Germinal center (tissue), 1 donor: Measurements from ENCODE around the gene GHSR.

ENCODE experiments used
- DNase-seq: peaks from one replicate; pipeline ENCODE4 v3.0.0; 2012; ENCODE audit warnings: mixed read lengths, low spot score

GHSR gene

DNA sequence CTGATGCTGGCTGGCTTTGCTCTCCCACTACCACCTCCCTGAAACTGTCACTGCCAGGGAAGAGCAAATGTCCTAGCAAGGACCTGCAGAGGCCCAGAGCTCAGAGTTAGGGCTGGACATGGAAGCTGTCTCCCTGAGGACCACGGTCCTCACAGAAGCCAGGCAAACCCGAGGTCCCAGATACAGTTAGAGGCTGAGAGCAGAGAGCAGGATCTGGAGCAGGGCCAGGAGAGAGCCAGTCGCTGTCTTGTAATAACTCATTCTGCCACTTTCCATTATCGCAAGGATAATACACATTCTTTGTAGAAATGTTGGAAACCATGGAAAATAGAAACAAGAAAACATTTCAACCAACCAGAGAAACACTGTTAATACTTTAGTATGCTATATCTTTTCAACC is 10.1 kb downstream of the GHSR start:
- DNase-seq: no peak

GRCh38 chr3:172437713-172438112 is 10.5 kb downstream of the GHSR start:
- DNase-seq: no peak

- no peak for DNase-seq
Observed at GRCh38 chr3:172415323-172415722, 32.9 kb downstream of the GHSR start.

DNA sequence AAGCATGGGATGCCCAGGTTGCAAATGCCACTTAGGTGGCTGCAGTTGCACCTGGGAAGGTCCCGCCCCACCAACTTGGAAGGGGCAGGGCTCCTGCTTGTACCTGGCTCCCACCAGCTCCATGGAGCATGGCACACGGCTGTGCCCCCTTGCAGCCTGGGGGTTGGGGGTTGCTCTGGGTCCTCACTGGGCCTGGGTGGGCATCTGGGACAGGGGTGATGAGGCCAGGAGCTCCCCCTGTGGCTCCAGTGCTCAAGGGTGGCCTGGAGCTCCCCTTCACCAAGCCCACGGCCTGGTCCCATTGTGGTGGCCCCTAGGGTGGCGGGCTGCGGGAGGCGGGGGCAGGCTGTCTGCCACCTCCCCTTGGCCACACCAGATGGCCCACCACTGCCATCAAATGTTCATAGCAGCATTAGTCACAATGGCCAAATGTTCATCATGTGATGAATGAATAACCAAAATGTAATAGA is 36.7 kb downstream of the GHSR start:
- DNase-seq: no peak

GRCh38 chr3:172410702-172411477 is 37.4 kb downstream of the GHSR start:
- DNase-seq: no peak

DNA sequence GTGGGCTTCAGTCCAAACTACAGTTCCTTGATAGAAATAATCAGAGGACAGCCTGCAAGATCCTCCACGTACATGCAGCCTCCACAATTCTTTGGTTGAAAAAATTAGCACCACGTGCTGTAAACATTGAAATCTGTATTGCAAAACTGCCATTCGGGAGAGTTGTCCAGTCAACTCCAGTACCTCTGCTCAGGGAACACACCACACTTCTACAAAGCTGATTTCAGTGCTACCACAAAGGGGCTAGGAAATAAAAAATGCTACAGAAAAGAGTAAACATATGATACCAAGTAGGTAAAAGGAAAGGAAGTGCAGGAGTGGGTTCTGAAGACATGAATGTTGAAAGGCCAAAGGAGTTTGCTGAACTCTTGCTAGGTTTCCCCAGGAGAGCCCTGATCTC is 40.4 kb downstream of the GHSR start:
- DNase-seq: no peak

- DNase-seq: no peak
Observed at GRCh38 chr3:172405914-172406313, 42.3 kb downstream of the GHSR start.

DNA sequence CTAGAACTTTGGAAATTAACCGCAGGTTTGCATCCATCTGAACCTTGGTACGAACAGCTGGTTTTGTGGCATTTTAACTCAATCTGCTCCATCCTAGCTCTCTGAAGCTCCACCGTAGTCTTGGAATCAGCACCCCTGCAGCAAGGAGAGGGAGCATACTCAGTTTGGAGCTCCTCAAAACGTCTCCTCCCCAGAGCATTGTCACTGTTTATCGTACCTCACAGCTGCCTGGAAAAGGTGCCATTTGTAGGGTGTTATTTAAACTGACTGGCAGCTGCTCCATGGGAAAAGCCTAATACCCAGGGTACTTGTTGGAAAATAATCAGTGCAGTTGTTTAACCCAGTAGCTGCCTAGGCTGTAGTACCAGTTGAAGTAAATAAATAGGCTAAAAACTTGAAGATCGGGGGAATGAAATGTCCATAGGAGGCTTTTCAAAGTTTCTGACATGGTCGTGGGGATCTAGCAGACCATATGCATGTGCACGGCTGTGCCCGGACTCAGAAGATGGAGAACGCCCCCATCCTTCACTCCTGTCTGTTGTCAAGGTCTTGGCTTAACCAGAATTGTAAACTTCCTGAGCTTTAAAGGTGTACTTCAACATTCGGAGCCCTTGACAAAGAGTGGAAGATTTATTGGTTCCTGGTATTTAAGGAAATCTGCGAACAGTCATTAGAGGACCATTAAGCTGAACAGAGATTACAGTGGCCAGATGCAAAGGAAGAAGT is 43.9 kb downstream of the GHSR start:
- DNase-seq: no peak

- DNase-seq: no peak
Observed at GRCh38 chr3:172402892-172403643, 45.2 kb downstream of the GHSR start.

GRCh38 chr3:172402090-172402489 is 46.2 kb downstream of the GHSR start:
- no peak for DNase-seq

- DNase-seq: no peak
Observed at GRCh38 chr3:172398484-172398883, 49.8 kb downstream of the GHSR start.

GRCh38 chr3:172397716-172398405 is 50.4 kb downstream of the GHSR start:
- no peak for DNase-seq

DNA sequence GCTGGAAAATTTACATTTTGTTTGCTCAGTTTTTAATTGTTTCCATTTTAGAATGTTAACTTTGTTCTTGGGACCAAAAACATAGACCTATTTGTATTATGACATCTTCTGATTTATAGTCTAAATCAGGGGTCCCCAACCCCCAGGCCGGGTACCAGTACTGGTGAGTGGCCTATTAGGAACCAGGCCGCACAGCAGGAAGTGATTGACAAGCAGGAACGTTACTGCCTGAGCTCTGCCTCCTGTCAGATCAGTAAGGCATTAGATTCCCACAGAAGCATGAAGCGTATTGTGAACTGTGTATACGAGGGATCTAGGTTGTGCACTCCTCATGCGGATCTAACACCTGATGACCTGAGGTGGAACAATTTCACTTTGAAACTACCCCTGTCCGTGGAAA is 51.9 kb downstream of the GHSR start:
- no peak for DNase-seq

DNA sequence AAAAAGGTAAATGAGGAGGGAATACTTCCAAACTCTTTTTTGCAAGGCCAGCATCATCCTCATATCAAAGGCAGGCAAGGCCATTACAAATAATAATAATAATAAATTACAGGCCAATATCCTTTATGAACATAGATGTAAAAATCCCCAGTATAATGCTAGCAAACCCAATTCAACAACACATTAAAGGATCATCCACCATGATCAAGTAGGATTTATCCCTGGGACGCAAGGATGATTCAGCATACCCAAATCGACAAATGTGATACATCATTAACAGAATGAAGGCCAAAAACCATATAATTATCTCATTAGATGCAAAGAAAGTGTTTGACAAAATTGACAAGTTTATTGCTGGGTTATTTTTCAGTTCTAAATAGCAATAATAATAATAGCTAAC is 53.6 kb downstream of the GHSR start:
- no peak for DNase-seq
